HL-60 (cell line): Measurements from ENCODE around the gene IL12RB1.
A peak's percentile ranks its signal among the peaks of the same experiment; 100 is the strongest.
"Not testable (repeated sequence)": the region's sequence is repeated elsewhere in the genome, so short reads cannot be mapped to it uniquely, and the experiment has no call there.

Source experiments
- CTCF ChIP-seq: IDR thresholded peaks from one replicate; pipeline ENCODE4 v1.5.1; 2011; ENCODE audit warnings: low read length, control low read depth, inconsistent platforms; ENCODE audit not compliant: insufficient read depth
- POLR2AphosphoS5 ChIP-seq: IDR thresholded peaks from 2 replicates; pipeline ENCODE4 v1.6.1; 2012; ENCODE audit warnings: low read depth
- REST ChIP-seq: IDR thresholded peaks from 2 replicates; pipeline ENCODE4 v1.6.1; 2012; ENCODE audit warnings: low read depth; ENCODE audit not compliant: insufficient replicate concordance

GRCh38 chr19:18031401-18031800, 55.3 kb downstream of the IL12RB1 start:
- not testable (repeated sequence) for TF ChIP-seq CTCF, REST
- peak; percentile 51; the same call in 1 of the 2 replicates for TF ChIP-seq POLR2AphosphoS5
